ENCODE data around the gene ACSS1.
A peak's percentile ranks its signal among the peaks of the same experiment; 100 is the strongest.

The ACSS1 gene

GRCh38 chr20:25058051-25058846 is at the start of gene ACSS1:
Gene ACSS1, minus strand, starts transcription at chr20:25058139. Its CDS starts 37 bp downstream, at chr20:25058102.
- peak in 1 of 2 experiments; percentile 25 for DNase-seq

- no peak for DNase-seq
Observed at GRCh38 chr20:25103526-25103925, 45.6 kb upstream of the ACSS1 start.

GRCh38 chr20:25100914-25101313 is 43.0 kb upstream of the ACSS1 start:
- no peak for DNase-seq

- no peak for DNase-seq
Observed at GRCh38 chr20:25099601-25100140, 41.7 kb upstream of the ACSS1 start.

GRCh38 chr20:25097498-25097897 is 39.6 kb upstream of the ACSS1 start:
- no peak for DNase-seq

GRCh38 chr20:25090492-25091429 is 32.8 kb upstream of the ACSS1 start:
- DNase-seq: peak; percentile 37 to 81

- no peak for DNase-seq
Observed at GRCh38 chr20:25089662-25090061, 31.7 kb upstream of the ACSS1 start.

GRCh38 chr20:25089096-25089495 is 31.2 kb upstream of the ACSS1 start:
- no peak for DNase-seq

GRCh38 chr20:25088267-25088666 is 30.3 kb upstream of the ACSS1 start:
- no peak for DNase-seq

GRCh38 chr20:25087186-25087929 is 29.4 kb upstream of the ACSS1 start:
- no peak for DNase-seq

- no peak for DNase-seq
Observed at GRCh38 chr20:25085756-25086495, 28.0 kb upstream of the ACSS1 start.

- peak; percentile 49 to 64 for DNase-seq
Observed at GRCh38 chr20:25084626-25085187, 26.8 kb upstream of the ACSS1 start.

- peak; percentile 49 to 64 for DNase-seq
Observed at GRCh38 chr20:25083773-25084625, 26.1 kb upstream of the ACSS1 start.

GRCh38 chr20:25083141-25083772 is 25.3 kb upstream of the ACSS1 start:
- DNase-seq: peak; percentile 11 to 63

- DNase-seq: peak; percentile 16 to 55
Observed at GRCh38 chr20:25082498-25082873, 24.5 kb upstream of the ACSS1 start.

GRCh38 chr20:25081730-25082497 is 24.0 kb upstream of the ACSS1 start, which contains the start of gene VSX1:
Gene VSX1, minus strand, starts transcription at chr20:25082141. Its CDS starts 45 bp downstream, at chr20:25082096.
- DNase-seq: peak in 1 of 2 experiments; percentile 50

- DNase-seq: peak; percentile 40 to 85
Observed at GRCh38 chr20:25081065-25081729, 23.3 kb upstream of the ACSS1 start.

- no peak for DNase-seq
Observed at GRCh38 chr20:25079171-25079570, 21.2 kb upstream of the ACSS1 start.

GRCh38 chr20:25078662-25079061 is 20.7 kb upstream of the ACSS1 start:
- DNase-seq: no peak
